ENCODE results near the gene AGPAT4.

DNA sequence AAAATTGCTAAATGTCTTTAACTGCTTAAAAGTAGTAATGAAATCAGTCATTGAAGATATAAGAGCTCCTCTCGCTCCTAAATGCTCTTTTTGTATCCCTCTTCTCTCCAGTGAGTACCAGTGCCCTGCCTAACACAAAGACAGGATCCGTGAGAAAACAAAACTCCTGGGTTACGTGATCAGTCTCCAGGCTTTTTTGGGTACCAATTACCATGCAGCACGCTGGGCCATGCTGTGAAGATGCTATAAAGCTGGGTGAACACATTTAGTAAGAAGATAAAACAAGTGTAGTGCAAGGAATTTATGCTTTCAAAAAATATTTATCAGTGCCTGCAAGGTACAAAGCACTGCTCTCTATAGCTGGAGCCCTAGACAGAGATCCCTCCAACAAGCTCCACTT, 66.7 kb downstream of the AGPAT4 start:
- TF ChIP-seq, protein P1, sequence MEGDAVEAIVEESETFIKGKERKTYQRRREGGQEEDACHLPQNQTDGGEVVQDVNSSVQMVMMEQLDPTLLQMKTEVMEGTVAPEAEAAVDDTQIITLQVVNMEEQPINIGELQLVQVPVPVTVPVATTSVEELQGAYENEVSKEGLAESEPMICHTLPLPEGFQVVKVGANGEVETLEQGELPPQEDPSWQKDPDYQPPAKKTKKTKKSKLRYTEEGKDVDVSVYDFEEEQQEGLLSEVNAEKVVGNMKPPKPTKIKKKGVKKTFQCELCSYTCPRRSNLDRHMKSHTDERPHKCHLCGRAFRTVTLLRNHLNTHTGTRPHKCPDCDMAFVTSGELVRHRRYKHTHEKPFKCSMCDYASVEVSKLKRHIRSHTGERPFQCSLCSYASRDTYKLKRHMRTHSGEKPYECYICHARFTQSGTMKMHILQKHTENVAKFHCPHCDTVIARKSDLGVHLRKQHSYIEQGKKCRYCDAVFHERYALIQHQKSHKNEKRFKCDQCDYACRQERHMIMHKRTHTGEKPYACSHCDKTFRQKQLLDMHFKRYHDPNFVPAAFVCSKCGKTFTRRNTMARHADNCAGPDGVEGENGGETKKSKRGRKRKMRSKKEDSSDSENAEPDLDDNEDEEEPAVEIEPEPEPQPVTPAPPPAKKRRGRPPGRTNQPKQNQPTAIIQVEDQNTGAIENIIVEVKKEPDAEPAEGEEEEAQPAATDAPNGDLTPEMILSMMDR (IDR thresholded peaks at IDR 0.05 in 4 of 5, conservative IDR thresholded peaks at IDR 0.05 in 1 of 5): no peak
- no peak for TF ChIP-seq POLR2A (IDR thresholded peaks at IDR 0.05)
